H1 (cell line): ENCODE measurements around the gene ANK2. TPM values are rescaled to one million over a fixed set of nuclear protein-coding genes. Genes with fewer than 3 reads are reported as not detected.

Experiments used
- CTCF ChIA-PET: fragments of 300-600 bp; sonication (Branson Sonifier 250); formaldehyde crosslinking; loops from one replicate; lab custom pipeline; 2021; ENCODE audit not compliant: partially characterized antibody; lab: Charles Lee
- POLR2A ChIA-PET: fragments of 300-600 bp; sonication (Branson Sonifier 250); formaldehyde crosslinking; loops from one replicate; lab custom pipeline; 2021; ENCODE audit warnings: inconsistent platforms; ENCODE audit not compliant: partially characterized antibody; lab: Charles Lee
- DNase-seq, 2 experiments: peaks; one replicate each; pipeline versions ENCODE4 v3.0.0 to v3.0.0-alpha.2; 2010 to 2022; ENCODE audit warnings: low spot score in 2 of 2, low read depth in 1 of 2, mixed read lengths in 1 of 2
- FAIRE-seq: peaks from 2 replicates; lab custom pipeline; 2011; peaks lifted over from hg19 to GRCh38; lab: Jason Lieb, UNC
- H2AFZ ChIP-seq: 2 replicates; pipeline ENCODE4 v1.8.1; 2012; ENCODE audit warnings: low read length, inconsistent platforms
- H2AK5ac ChIP-seq: 2 replicates; pipeline ENCODE4 v1.6.1; 2013; ENCODE audit warnings: low read depth, low read length
- H2BK120ac ChIP-seq: replicated peaks from 2 replicates; pipeline ENCODE3; 2013; ENCODE audit warnings: low read depth, low read length, inconsistent platforms
- H2BK12ac ChIP-seq: 2 replicates; pipeline ENCODE4 v1.6.1; 2013; ENCODE audit warnings: low read depth, low read length
- H2BK15ac ChIP-seq: 2 replicates; pipeline ENCODE4 v1.6.1; 2013; ENCODE audit warnings: low read length
- H2BK20ac ChIP-seq: 2 replicates; pipeline ENCODE4 v1.6.1; 2013; ENCODE audit warnings: low read length
- H2BK5ac ChIP-seq: 2 replicates; pipeline ENCODE4 v1.6.1; 2013; ENCODE audit warnings: low read depth, low read length
- H3K14ac ChIP-seq: 2 replicates; pipeline ENCODE4 v1.6.1; 2013; ENCODE audit warnings: inconsistent platforms; ENCODE audit not compliant: insufficient read length
- H3K18ac ChIP-seq: 2 replicates; pipeline ENCODE4 v1.6.1; 2013; ENCODE audit warnings: low read length; ENCODE audit errors: extremely low read depth
- H3K23ac ChIP-seq: 2 replicates; pipeline ENCODE4 v1.6.1; 2013; ENCODE audit warnings: inconsistent platforms; ENCODE audit not compliant: insufficient read length
- H3K23me2 ChIP-seq: 2 replicates; pipeline ENCODE4 v1.6.1; 2013; ENCODE audit warnings: low read depth, low read length
- H3K27ac ChIP-seq: 2 replicates; pipeline ENCODE4 v1.6.1; 2011; ENCODE audit warnings: low read depth, low read length, inconsistent platforms
- H3K27me3 ChIP-seq, 4 experiments: replicated peaks in 1 of 4; 1 replicate in 1 of 4; 2 replicates in 3 of 4; pipeline versions ENCODE4 v1.6.1 to v1.8.1; 2011 to 2013; ENCODE audit warnings: low read length in 3 of 4, mild to moderate bottlenecking in 3 of 4, inconsistent platforms in 2 of 4, mixed read lengths in 2 of 4, moderate library complexity in 1 of 4; ENCODE audit not compliant: control insufficient read depth in 3 of 4, insufficient read depth in 3 of 4; ENCODE audit errors: extremely low read depth in 1 of 4
- H3K36me3 ChIP-seq, 4 experiments: 2 replicates each; pipeline versions ENCODE4 v1.6.1 to v1.8.1; 2011 to 2013; ENCODE audit warnings: mild to moderate bottlenecking in 4 of 4, low read length in 3 of 4, moderate library complexity in 2 of 4, control low read depth in 1 of 4, inconsistent platforms in 1 of 4; ENCODE audit not compliant: insufficient read depth in 4 of 4, control insufficient read depth in 2 of 4
- H3K4ac ChIP-seq: replicated peaks from 2 replicates; pipeline ENCODE3; 2013; ENCODE audit warnings: low read length, low read depth, mixed read lengths, inconsistent platforms; ENCODE audit not compliant: insufficient read length
- H3K4me1 ChIP-seq, 4 experiments: replicated peaks in 1 of 4; 1 replicate in 1 of 4; 2 replicates in 3 of 4; pipeline versions ENCODE4 v1.6.1 to v1.8.1; 2011 to 2013; ENCODE audit warnings: low read length in 3 of 4, inconsistent platforms in 2 of 4, mixed read lengths in 1 of 4; ENCODE audit not compliant: insufficient read depth in 4 of 4, control insufficient read depth in 3 of 4
- H3K4me2 ChIP-seq, 2 experiments: 2 replicates each; pipeline versions ENCODE4 v1.6.1 to v1.8.1; 2011 to 2013; ENCODE audit warnings: low read depth in 2 of 2, low read length in 2 of 2, control low read depth in 1 of 2, inconsistent platforms in 1 of 2, mild to moderate bottlenecking in 1 of 2; ENCODE audit not compliant: insufficient read depth in 1 of 2
- H3K4me3 ChIP-seq, 4 experiments: fragments of 200-600, 300-600 bp in 1 of 4; sonication (generic), shearing (Covaris generic), sonication (Bioruptor Twin) in 1 of 4; 2 replicates each; pipeline versions ENCODE4 v1.5.1 to v1.8.1; 2011 to 2016; ENCODE audit warnings: low read length in 4 of 4, low read depth in 3 of 4, control low read depth in 2 of 4, inconsistent platforms in 2 of 4, mild to moderate bottlenecking in 2 of 4, mixed read lengths in 1 of 4, moderate library complexity in 1 of 4; ENCODE audit not compliant: insufficient read depth in 2 of 4; ENCODE audit errors: extremely low read depth in 1 of 4
- H3K56ac ChIP-seq: replicated peaks from 2 replicates; pipeline ENCODE3; 2013; ENCODE audit warnings: low read depth, mild to moderate bottlenecking, mixed read lengths, low read length, inconsistent platforms; ENCODE audit not compliant: insufficient read length
- H3K79me1 ChIP-seq: 2 replicates; pipeline ENCODE4 v1.6.1; 2013; ENCODE audit warnings: low read depth, low read length, control low read depth
- H3K79me2 ChIP-seq, 2 experiments: 2 replicates each; pipeline versions ENCODE4 v1.6.1 to v1.8.1; 2012 to 2013; ENCODE audit warnings: low read length in 2 of 2, mild to moderate bottlenecking in 2 of 2, inconsistent platforms in 1 of 2; ENCODE audit not compliant: insufficient read depth in 2 of 2, control insufficient read depth in 1 of 2
- H3K9ac ChIP-seq, 4 experiments: replicated peaks in 1 of 4; 1 replicate in 1 of 4; 2 replicates in 3 of 4; pipeline versions ENCODE4 v1.6.1 to v1.8.1; 2011 to 2013; ENCODE audit warnings: low read depth in 3 of 4, low read length in 3 of 4, control low read depth in 2 of 4, mild to moderate bottlenecking in 2 of 4, moderate library complexity in 2 of 4, inconsistent platforms in 1 of 4; ENCODE audit errors: extremely low read depth in 1 of 4
- H3K9me3 ChIP-seq, 2 experiments: 2 replicates each; pipeline versions ENCODE4 v1.6.1 to v1.8.1; 2012 to 2013; ENCODE audit warnings: mild to moderate bottlenecking in 2 of 2, moderate library complexity in 2 of 2, control low read depth in 1 of 2, inconsistent platforms in 1 of 2, low read depth in 1 of 2, low read length in 1 of 2, mixed read lengths in 1 of 2; ENCODE audit not compliant: insufficient read depth in 2 of 2
- H4K20me1 ChIP-seq, 2 experiments: replicated peaks in 1 of 2; 2 replicates each; pipeline versions ENCODE3 to v1.8.1; 2011 to 2013; ENCODE audit warnings: inconsistent platforms in 2 of 2, low read length in 2 of 2, mild to moderate bottlenecking in 1 of 2; ENCODE audit not compliant: insufficient read depth in 2 of 2, control insufficient read depth in 1 of 2
- H4K5ac ChIP-seq: 2 replicates; pipeline ENCODE4 v1.6.1; 2013; ENCODE audit warnings: low read length, low read depth, mixed read lengths, inconsistent platforms; ENCODE audit not compliant: insufficient read length
- H4K8ac ChIP-seq: 2 replicates; pipeline ENCODE4 v1.8.0; 2013; ENCODE audit warnings: mild to moderate bottlenecking, moderate library complexity, low read length, inconsistent platforms; ENCODE audit not compliant: insufficient read depth; ENCODE audit errors: extremely low read depth
- H4K91ac ChIP-seq: replicated peaks from 2 replicates; pipeline ENCODE3; 2013; ENCODE audit warnings: low read length, mixed read lengths, inconsistent platforms; ENCODE audit not compliant: insufficient read length
- RBBP5 ChIP-seq: IDR thresholded peaks from 2 replicates; pipeline ENCODE4 v1.7.1; 2012; ENCODE audit warnings: low read depth, mild to moderate bottlenecking, inconsistent platforms, low read length, moderate library complexity, borderline replicate concordance
- TBP ChIP-seq: IDR thresholded peaks from 2 replicates; pipeline ENCODE4 v1.6.1; 2011; ENCODE audit warnings: low read depth, low read length, improper control_type of control experiment
- ZNF274 ChIP-seq: IDR thresholded peaks from 2 replicates; pipeline ENCODE4 v1.7.0; 2012; ENCODE audit warnings: low read length, borderline replicate concordance; ENCODE audit errors: extremely low read depth
- WGBS, 2 experiments: shearing (Covaris generic) in 1 of 2; methylation state at CpG; one replicate each; pipeline versions ENCODE4 v1.1.6 to v1.1.7; 2013 to 2015; ENCODE audit warnings: low lambda C conversion rate in 2 of 2, mixed read lengths in 2 of 2, inconsistent platforms in 1 of 2, low coverage in 1 of 2, missing lambda C conversion rate in 1 of 2; ENCODE audit not compliant: insufficient replicate concordance in 2 of 2, insufficient coverage in 1 of 2, insufficient read length in 1 of 2; ENCODE audit errors: extremely low coverage in 1 of 2, missing lambda C conversion rate in 1 of 2; 5-methylcytosine and 5-hydroxymethylcytosine counted together
- polyA plus RNA-seq, 7 experiments: library from polyadenylated mRNA; depleted of rRNA in 3 of 7; stranded (reverse) in 5 of 7; unstranded in 2 of 7; fragments of >200 nt in 5 of 7; fragments of 200-250 nt in 2 of 7; gene quantifications; 1 replicate in 5 of 7; 2 replicates in 1 of 7; 4 replicates in 1 of 7; pipeline versions ENCODE4 v1.2.1 to v1.2.3, GENCODE V29; 2011 to 2013; ENCODE audit warnings: missing spikeins in 2 of 7, mixed read lengths in 2 of 7
- total RNA-seq: library from RNA; stranded (reverse); fragmentation: NEBNext Ultra II Directional; extraction: Animal tissue kit (Norgen Biotek cat#: 25700); gene quantifications from 2 replicates; pipeline ENCODE4 v1.2.1, GENCODE V29; 2021

The ANK2 gene
- total and polyA plus RNA-seq, 2 of the 8 experiments (the other 6 are each of a cell fraction or from before 2014, with no cell fraction given): 14.2 to 35.1 TPM

DNA sequence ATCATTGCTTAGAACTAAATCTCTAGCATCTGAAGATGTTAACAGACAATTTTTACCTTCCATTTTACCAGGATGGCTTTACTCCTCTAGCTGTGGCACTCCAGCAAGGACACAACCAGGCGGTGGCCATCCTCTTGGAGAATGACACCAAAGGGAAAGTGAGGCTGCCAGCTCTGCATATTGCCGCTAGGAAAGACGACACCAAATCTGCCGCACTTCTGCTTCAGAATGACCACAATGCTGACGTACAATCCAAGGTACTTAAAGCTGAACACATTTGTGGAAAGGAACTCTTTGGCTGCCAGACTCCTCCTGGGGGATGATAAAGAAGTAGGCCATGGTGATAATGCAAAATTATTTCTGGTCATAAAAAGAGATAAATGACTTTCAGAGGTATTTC lies 187.5 kb downstream of the ANK2 start:
- no peak overlapping the region for H2BK15ac ChIP-seq
- H3K23ac ChIP-seq: no peak overlapping the region
- no peak overlapping the region for H4K8ac ChIP-seq
- peaks cover 0 to 12% (median 0%) of the 10 kb centered on the region in 4 experiments; a peak in 1 of 8 replicates for H3K36me3 ChIP-seq
- H3K9ac ChIP-seq: no peak overlapping the region
- FAIRE-seq (no peak), DNase-seq (no peak)
- CTCF ChIA-PET: interaction anchor here (1.4 kb wide), 1 partner anchor 11 kb away, joined by 3 read pairs; no protein-coding TSS in a partner anchor
- H2BK12ac ChIP-seq: no peak overlapping the region
- no peaks in the 10 kb centered on the region for H3K9me3 ChIP-seq
- H4K5ac ChIP-seq: no peak overlapping the region
- no peaks in the 10 kb centered on the region for H3K23me2 ChIP-seq
- H3K4me1 ChIP-seq: peaks cover 0 to under 1% (median 0%) of the 10 kb centered on the region in 4 experiments; a peak in 2 of 7 replicates
- H3K18ac ChIP-seq: no peak overlapping the region
- H4K91ac ChIP-seq: no peak overlapping the region
- H2BK20ac ChIP-seq: no peak overlapping the region
- no peak overlapping the region for H2AFZ ChIP-seq
- no peak overlapping the region for H3K27ac ChIP-seq
- H4K20me1 ChIP-seq: no peaks in the 10 kb centered on the region
- H3K4me2 ChIP-seq: no peak overlapping the region
- no peak overlapping the region for H2BK5ac ChIP-seq
- POLR2A ChIA-PET: no interaction called here
- no peak overlapping the region for H3K4me3 ChIP-seq
- no peak overlapping the region for H3K56ac ChIP-seq
- peaks cover 0 to 1% (median 0%) of the 10 kb centered on the region in 4 experiments; a peak in 1 of 7 replicates for H3K27me3 ChIP-seq
- no peak overlapping the region for H2AK5ac ChIP-seq
- H3K79me1 ChIP-seq: no peaks in the 10 kb centered on the region
- no peaks in the 10 kb centered on the region for H3K79me2 ChIP-seq
- no peak overlapping the region for H3K4ac ChIP-seq
- H3K14ac ChIP-seq: no peak overlapping the region
- no peak overlapping the region for H2BK120ac ChIP-seq
- WGBS, 2 experiments: 94% methylated on average over 5 of the region's 5 CpGs; no CpG with 5 or more reads in 1 of the 2 experiments
- no peak for TF ChIP-seq ZNF274
- TF ChIP-seq TBP: no peak
- no peak for TF ChIP-seq RBBP5
